ENCODE results near the gene TTLL10.

TTLL10 gene

GRCh38 chr1:1226566-1227362, 53.1 kb downstream of the TTLL10 start:
- in situ Hi-C loops (cut with HindIII; ENCODE audit: low sequenced_read_pairs) = no loop called here
- no peak overlapping the region for H3K4me3 ChIP-seq (ENCODE audit: low read depth, low read length)
- no peak for TF ChIP-seq CTCF (IDR thresholded peaks at IDR 0.05; ENCODE audit: low read depth, low read length)
- no peak for DNase-seq (ENCODE audit: low read depth, low spot score)

GRCh38 chr1:1227386-1227785, 53.7 kb downstream of the TTLL10 start:
- in situ Hi-C loops (cut with HindIII; ENCODE audit: low sequenced_read_pairs) = no loop called here
- TF ChIP-seq CTCF (IDR thresholded peaks at IDR 0.05; ENCODE audit: low read depth, low read length) = no peak
- no peak for DNase-seq (ENCODE audit: low read depth, low spot score)

GRCh38 chr1:1228187-1228586, 54.5 kb downstream of the TTLL10 start:
- TF ChIP-seq CTCF (IDR thresholded peaks at IDR 0.05; ENCODE audit: low read depth, low read length) = no peak
- H3K4me3 ChIP-seq (ENCODE audit: low read depth, low read length) = no peak overlapping the region
- no peak for DNase-seq (ENCODE audit: low read depth, low spot score)
- in situ Hi-C loops (cut with HindIII; ENCODE audit: low sequenced_read_pairs) = no loop called here

More at GRCh38 chr1:1227386-1227785, 53.7 kb downstream of the TTLL10 start:
- H3K4me3 ChIP-seq (ENCODE audit: low read depth, low read length) = no peak overlapping the region

GRCh38 chr1:1228596-1229321, 55.1 kb downstream of the TTLL10 start:
- H3K4me3 ChIP-seq (ENCODE audit: low read depth, low read length) = no peak overlapping the region
- in situ Hi-C loops (cut with HindIII; ENCODE audit: low sequenced_read_pairs) = no loop called here
- no peak for DNase-seq (ENCODE audit: low read depth, low spot score)
- no peak for TF ChIP-seq CTCF (IDR thresholded peaks at IDR 0.05; ENCODE audit: low read depth, low read length)

- DNase-seq (ENCODE audit: low read depth, low spot score) = no peak
- TF ChIP-seq CTCF (IDR thresholded peaks at IDR 0.05; ENCODE audit: low read depth, low read length) = no peak
- H3K4me3 ChIP-seq (ENCODE audit: low read depth, low read length) = no peak overlapping the region
- in situ Hi-C loops (cut with HindIII; ENCODE audit: low sequenced_read_pairs) = no loop called here
Measured at GRCh38 chr1:1229770-1230169, 56.1 kb downstream of the TTLL10 start.

GRCh38 chr1:1230656-1231399, 57.1 kb downstream of the TTLL10 start:
- in situ Hi-C loops (cut with HindIII; ENCODE audit: low sequenced_read_pairs) = no loop called here
- DNase-seq (ENCODE audit: low read depth, low spot score) = peak; percentile 63
- H3K4me3 ChIP-seq (ENCODE audit: low read depth, low read length) = peak overlapping the region; percentile 80
- peak; percentile 41 for TF ChIP-seq CTCF (IDR thresholded peaks at IDR 0.05; ENCODE audit: low read depth, low read length)
